GM19099 (cell line): ENCODE results near the gene ABLIM3.

Experiments used
- POLR2A ChIP-seq: IDR thresholded peaks from 3 replicates; pipeline ENCODE4 v1.6.1; 2011; ENCODE audit warnings: low read depth; ENCODE audit not compliant: insufficient read length; ENCODE audit errors: extremely low read depth

Gene ABLIM3

GRCh38 chr5:149144637-149145036, 3.3 kb downstream of the ABLIM3 start:
- no peak for TF ChIP-seq POLR2A

DNA sequence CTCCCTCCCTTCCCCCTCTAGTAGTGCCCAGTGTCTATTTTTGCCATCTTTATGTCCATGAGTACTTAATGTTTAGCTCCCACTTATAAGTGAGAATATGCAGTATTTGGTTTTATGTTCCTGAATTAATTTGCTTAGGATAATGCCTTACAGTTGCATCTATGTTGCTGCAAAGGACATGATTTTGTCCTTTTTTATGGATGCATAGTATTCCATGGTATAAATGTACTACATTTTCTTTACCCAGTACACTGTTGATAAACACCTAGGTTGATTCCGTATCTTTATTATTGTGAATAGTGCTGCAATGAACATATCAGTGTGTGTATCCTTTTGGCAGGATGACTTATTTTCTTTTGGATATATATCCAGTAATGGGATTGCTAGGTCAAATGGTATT, 3.8 kb downstream of the ABLIM3 start:
- no peak for TF ChIP-seq POLR2A

- TF ChIP-seq POLR2A: no peak
Observed at GRCh38 chr5:149147676-149148075, 6.4 kb downstream of the ABLIM3 start.

DNA sequence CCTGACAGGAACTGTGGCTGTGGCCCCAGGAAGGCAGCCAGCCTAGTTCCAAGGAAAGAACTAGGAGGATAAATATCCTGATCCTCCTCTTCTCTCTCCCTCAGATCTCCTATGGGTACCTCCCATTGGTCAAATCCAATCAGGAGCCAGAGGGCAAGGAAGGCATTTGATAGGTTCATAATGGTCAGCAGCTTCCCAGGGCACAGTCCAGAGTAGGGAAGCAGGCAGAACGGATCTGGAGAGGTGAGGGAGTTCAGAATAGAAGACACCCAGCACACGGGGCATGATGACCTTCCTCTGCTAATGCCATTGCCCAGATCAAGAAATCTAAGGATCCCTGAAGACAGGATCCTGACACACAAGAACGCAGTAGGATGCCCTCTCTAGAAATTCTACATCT, 8.6 kb downstream of the ABLIM3 start:
- TF ChIP-seq POLR2A: no peak

DNA sequence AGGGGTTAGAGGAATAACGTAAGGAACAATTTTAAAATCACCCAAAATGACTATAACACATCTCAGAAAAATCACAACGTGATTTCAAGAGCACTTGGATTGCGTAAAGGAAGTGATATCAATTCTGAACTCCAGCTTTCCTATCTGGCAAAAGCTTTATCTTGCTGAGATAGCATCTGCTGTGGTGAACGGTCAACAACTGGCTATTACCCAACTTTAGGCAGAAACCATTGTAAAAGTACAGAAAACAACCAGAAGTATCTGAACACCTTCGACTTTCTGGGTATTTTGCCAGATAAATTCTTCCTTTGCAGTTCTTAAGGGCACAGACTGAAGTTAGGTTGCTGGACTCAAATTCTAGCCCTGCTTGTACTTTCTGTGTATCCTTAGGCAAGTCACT, 9.2 kb downstream of the ABLIM3 start:
- no peak for TF ChIP-seq POLR2A

DNA sequence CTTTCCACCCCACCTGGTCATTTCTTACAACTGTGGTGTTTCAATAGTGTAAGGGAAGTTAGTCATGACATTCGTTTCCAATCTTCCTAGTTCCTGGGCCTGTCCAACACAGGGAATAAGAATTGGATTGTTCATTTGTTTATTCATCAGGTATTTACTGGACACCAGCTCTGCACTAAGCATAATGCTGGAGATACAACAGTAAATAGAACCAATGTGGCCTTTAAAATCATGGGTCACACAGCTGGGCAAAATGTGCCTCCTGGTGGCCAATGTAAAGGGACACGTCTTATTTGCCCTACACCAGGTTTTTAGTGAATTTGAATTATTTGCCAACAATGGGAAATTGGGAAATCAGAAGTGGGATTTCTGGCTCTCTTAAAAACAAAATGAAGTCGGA, 10.4 kb downstream of the ABLIM3 start:
- no peak for TF ChIP-seq POLR2A

GRCh38 chr5:149152317-149152746, 11.0 kb downstream of the ABLIM3 start:
- no peak for TF ChIP-seq POLR2A

DNA sequence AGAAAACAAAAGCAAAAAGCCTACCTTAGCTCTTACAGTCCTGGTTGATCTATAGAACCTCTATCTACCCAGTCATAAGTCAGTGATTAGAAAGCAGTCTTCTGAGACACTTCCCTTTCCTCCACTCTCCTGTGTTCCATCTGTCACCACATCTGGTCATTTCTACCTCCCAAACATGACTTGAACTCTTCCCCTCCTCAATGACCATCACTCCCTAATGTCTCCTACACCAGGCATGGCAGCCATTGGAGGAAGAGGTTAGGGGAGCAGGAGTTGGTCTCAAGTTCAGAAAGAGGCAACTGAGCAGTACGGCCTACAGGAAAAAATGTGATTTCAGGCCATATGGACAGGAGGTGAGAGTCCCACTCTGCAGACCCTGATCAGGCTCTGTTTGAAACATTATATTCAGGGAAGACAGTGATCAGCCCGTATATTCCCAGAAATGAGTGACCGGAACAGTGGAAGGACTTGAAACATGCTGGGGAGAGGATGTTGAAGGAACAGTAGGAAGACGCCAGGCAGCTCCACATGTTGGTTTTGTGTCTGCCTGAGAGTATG, 12.0 kb downstream of the ABLIM3 start:
- TF ChIP-seq POLR2A: no peak

- no peak for TF ChIP-seq POLR2A
Observed at GRCh38 chr5:149153751-149154610, 12.7 kb downstream of the ABLIM3 start.

- TF ChIP-seq POLR2A: no peak
Observed at GRCh38 chr5:149154650-149155049, 13.4 kb downstream of the ABLIM3 start.

DNA sequence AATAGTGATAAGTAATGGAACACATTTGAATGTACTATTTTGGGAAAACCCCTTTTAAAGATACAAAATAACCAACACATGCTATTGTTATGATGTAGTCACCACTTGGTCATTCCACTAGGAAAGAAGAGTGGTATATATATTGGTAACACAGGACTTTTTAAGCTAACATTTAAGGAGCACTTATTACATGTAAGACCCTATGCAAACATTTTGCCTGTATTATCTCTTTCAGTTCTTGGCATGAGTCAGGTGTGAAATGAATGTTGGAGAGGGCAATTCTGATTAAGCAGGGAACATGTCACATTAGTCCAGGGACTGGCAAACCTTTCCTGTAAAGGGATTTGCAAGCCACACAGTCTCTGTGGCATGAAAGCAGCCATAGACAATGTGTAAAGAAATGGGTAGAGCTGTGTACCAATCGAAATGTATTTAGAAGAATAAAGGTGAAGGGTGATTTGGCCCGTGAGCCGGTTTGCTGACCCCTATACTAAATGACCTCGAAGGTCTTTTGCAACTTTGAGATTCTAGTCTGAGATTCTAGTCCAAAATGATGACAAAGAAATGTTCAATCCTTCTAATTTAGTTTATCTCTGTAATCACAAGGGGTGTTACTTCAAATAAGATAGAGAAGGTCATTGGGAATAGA, 15.3 kb downstream of the ABLIM3 start:
- TF ChIP-seq POLR2A: no peak

- TF ChIP-seq POLR2A: no peak
Observed at GRCh38 chr5:149157330-149157729, 16.0 kb downstream of the ABLIM3 start.

- no peak for TF ChIP-seq POLR2A
Observed at GRCh38 chr5:149160291-149160787, 19.0 kb downstream of the ABLIM3 start.

- TF ChIP-seq POLR2A: no peak
Observed at GRCh38 chr5:149161026-149161687, 19.9 kb downstream of the ABLIM3 start.

DNA sequence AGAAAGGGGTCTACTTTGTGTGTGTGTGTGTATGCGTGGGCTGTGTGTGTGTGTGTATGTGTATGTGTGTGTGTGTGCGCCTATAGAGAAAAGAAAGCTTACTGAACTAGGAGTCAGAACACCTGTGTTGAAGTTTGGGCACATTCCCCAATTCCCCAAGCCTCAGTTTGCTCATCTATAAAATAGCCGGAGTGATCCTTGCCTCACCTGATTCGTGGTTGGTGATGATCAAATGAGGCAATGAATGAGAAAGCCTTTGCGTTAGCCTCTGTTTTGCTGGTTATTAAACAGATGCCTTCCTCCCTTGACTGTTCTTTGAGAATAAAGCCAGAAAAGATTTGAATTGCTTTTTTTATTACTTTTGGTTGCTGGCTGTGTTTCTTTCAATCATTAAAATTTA, 20.6 kb downstream of the ABLIM3 start:
- TF ChIP-seq POLR2A: no peak

DNA sequence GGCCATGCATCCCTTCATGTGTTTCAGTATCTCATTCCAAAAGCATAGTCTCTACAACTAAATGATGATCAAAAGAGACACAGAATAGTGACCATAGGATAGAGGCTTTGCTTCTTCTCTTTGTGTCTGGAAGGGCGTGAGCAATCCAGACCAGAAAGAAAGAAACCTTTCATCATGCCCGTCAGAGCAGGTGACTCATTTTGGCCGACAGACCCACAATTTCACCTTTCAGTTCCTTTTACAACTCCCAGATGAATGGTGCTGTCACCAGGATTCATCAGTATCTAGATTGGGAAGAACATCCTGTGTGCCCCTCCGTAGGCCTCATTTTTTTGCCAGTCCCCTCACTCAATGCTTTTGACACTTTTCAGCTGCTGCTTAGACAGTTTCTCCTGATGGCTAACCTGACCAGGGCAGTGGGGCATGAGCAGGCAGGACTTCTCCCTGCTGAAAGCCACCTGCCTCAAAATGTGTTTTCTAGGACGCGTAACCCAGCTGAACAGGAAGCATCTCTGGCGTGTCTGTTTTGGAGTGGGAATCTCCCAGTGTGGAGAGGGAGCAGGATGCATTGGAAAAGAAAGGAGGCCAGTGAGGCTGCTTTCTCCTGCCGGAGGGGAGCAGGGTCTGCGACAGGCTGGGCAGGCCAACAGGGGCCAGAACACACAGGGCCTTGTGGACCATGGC, 21.2 kb downstream of the ABLIM3 start:
- no peak for TF ChIP-seq POLR2A

GRCh38 chr5:149164731-149165130, 23.4 kb downstream of the ABLIM3 start:
- no peak for TF ChIP-seq POLR2A
